Measurements from ENCODE around the gene B4GALT6.
A peak's percentile ranks its signal among the peaks of the same experiment; 100 is the strongest.

Gene B4GALT6

DNA sequence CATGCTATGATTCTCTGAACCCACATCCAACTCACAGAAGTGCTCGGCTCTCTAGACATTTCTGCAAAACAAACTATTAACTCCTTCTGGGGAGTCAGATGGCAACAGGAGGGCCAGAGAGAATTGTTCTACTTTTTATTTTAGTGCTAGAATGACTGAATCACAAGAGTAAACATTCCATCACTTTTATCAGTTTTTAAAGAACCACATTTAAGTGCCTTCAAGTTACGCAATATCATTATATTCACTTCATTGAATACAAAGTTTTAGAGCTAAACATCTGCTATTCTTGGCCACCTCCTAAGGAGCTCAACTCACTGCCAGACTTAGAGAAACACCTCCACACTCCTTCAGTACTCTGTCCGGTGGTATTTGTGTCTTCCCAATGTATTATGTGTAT, 22.4 kb downstream of the B4GALT6 start:
- no peak for DNase-seq (ENCODE audit: low read depth in 1 of 2, low spot score in 1 of 2)

DNA sequence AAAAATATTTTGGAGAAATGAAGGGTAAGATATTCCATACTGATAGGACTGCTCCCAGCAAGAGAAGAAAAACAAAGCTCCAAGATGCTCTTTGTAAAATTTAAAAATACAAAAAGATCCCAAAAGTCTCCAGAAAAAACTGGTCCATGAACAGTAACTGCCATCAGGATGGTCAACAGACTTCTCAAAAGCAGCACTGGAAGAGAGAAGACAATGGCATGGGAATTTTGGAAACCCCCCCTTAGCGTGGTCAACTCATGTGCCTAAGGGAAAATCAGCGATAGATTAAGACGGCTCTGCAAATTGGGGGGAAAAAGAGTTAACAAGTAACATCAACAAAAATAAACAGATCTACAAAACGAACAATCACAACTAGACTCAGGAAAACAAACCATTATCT, 23.6 kb downstream of the B4GALT6 start:
- DNase-seq (ENCODE audit: low read depth in 1 of 2, low spot score in 1 of 2): no peak

DNA sequence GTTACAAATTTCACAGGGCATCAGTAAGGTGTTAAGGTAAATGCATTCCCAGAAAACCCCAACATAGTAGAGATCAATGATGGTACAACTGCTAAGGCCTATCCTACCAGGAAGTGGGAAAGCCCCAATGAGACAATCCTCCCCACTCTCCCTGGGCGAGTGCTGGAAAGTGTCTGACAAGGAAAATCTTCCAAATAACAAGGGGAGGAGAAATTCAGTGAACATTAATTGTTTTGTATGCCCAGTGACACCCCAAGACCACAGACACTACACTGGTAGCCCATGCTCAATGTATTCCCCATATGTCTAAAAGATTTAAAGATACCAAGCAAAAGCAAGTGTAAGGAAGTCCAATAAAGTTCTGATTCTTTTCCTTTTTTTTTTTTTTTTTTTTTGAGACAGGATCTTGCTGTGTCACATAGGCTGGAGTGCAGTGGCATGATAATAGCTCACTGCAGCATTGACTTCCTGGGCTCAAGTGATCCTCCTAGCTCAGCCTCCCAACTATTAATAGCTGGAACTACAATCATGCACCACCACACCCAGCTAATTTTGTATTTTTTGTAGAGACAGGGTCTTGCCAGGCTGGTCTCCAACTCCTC, 24.7 kb downstream of the B4GALT6 start:
- DNase-seq (ENCODE audit: low read depth in 1 of 2, low spot score in 1 of 2): no peak

DNA sequence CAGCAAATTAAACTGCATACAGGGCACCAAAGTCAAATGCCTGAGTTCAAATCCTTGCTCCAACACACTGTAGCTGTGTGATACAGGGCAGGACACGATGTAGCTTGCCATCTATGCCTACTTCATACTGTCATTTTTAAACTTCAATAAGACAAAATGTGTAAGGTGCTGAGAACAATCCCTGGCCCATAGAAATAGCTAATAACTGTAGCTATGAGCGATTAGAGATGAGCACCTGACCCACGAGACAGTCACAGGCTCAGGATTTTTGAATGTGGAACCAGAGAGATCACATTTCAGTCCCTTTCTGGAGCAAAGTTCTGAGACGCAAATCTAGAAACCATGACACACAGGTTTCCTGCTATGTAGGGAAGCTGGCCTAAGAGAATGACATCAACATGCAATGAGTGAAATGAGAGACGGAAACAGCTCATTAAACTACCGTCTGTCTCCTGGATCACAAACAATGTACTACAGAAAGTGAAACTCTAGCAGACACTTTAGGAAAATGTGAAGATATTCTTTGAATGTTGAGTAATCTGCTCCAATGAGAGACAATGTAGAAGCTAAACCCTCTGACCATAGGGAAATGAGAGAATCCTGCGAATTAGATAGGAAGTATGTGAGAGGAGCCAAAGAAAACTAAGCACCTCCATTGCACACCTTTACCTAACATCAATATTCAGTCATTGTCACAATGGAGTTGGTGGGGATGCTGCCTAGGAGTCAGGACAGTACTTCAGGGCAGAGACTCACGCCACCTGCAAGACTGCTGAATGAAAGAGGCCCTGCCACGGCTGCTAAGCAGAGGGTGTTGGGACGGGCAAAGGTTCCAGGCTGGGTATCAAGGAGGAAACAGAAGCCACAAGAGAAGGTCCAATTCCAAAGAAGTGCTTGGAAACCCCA, 25.5 kb downstream of the B4GALT6 start:
- DNase-seq (ENCODE audit: low read depth in 1 of 2, low spot score in 1 of 2): no peak

DNA sequence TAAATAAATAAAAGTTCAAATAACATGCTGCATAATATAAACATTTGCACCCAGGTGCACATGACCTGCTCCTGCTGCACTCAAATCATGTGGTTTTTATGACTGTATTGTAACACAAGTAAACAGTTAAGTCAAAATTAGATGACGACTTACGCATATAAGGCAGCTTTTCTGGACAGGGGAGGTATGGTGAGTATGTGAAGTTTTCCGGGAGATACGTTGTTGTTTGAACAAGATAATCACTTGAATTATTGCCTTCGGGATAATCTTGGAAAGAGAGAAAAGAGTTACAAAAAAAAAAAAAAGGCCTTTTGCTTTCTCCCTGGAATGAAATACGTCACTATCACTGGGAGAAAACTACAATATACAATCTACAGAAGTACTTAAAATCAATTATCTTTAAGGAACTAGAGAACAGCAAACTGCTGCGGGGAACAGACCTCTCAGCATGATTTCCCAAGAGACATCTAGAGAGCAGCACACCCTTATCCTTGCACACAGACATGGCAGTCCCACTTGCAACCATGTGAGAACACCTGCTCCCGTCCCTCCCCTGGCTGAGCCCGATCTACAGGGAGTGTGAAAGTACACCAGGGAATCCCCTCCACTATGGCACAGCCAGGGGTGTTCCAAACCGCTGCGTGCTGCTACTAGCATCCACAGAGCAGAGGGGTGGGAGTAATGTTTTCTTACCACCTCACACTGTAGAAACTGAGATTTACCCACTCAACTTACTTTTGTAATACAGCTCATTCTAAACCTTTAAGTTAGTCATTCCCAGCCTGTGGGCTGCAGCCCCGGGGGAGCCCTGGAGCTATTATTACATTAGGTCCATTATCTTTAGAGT, 26.3 kb downstream of the B4GALT6 start:
- DNase-seq (ENCODE audit: low read depth in 1 of 2, low spot score in 1 of 2): peak in 1 of 2 donors; percentile 3

DNA sequence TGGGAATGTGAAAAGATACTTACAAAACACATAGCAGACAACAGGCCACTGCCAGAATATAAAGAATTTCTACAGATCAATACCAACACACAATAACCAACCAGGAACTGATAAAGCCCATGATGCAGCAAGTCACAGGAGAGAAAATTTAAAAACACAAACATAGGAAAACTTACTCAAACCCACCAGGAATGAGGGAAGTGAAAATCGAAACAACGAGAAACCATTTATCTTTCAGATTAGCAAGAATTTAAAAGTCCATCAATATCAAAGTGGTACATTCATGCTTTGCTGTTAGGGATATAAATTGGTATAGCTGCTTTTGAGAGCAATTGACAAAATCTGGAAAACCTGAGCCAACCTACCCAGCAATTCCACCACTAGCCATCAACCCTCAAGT, 27.6 kb downstream of the B4GALT6 start:
- DNase-seq (ENCODE audit: low read depth in 1 of 2, low spot score in 1 of 2): no peak

DNA sequence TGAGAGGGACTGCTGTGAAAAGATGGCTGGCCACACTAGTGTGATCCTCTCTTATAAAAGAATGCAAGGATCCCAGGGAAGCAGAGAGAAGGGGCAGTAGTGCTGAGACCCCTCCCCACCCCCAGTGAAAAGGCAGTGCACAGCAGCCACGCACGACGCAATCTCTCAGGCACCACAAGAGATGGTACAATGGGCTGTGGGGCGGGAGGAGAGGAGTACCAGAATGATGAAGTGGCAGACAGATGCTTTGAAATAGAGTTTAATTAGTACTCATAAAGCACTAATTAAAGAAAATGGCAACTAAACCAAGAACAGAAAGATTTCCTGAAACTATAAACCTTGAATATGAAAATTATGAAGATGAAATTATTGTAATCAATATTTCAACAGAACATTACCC, 29.0 kb downstream of the B4GALT6 start:
- no peak for DNase-seq (ENCODE audit: low read depth in 1 of 2, low spot score in 1 of 2)

DNA sequence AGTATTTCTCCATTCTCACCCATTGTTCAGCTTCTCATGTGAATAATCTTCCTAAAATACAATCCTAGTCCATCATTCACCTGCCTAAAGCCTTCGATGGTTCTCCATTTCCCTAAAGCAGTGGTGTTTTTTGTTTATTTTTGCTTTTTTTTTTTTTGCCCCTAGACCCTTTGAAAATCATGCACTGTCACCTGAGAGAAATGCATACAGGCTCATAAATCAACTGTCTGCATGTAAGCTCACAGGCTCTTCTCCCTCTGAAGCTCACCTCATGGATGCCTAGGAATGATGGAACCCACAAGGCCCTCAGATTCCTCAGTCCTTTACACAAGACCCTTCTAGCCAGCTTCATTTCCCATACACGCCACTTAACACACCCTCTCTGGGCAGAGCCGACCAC, 31.5 kb downstream of the B4GALT6 start:
- no peak for DNase-seq (ENCODE audit: low read depth in 1 of 2, low spot score in 1 of 2)

DNA sequence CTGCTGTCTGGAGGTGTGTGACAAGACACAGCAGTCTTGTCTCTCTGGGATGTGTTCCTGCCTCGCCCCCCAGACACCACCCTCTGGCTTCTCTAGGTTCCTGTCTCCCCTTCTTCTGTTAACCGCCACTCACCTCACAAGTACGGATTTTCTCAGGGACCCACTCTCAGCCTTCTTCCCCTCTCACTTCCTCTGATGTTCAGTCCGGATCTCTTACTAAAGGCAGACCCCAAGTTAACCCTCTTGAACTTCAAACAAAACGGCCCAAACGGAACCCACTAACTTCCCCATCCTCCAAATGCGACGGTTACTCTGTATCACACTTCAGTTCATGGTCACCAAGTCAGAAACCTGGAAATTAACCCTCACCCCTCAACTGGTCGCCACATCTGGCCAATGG, 32.0 kb downstream of the B4GALT6 start:
- DNase-seq (ENCODE audit: low read depth in 1 of 2, low spot score in 1 of 2): no peak

DNA sequence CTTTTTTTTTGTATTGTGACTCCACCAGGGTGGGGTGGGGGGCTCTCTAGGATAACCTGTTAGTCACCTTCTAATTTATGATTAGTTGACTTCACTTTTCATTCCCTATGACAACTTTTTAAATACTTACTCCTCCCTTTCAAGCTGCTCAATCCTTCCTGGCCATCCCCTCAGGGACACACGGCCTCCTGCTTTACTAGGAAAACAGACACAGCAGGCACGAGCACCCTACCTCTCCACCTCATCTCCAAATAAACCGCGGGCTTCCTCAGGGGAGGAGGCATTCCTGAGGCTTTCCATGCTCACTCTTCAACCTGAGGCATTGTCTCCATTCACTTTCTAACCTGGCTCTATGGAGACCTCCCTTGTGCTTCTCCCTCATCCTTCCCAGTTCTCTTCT, 33.0 kb downstream of the B4GALT6 start:
- DNase-seq (ENCODE audit: low read depth in 1 of 2, low spot score in 1 of 2): no peak

DNA sequence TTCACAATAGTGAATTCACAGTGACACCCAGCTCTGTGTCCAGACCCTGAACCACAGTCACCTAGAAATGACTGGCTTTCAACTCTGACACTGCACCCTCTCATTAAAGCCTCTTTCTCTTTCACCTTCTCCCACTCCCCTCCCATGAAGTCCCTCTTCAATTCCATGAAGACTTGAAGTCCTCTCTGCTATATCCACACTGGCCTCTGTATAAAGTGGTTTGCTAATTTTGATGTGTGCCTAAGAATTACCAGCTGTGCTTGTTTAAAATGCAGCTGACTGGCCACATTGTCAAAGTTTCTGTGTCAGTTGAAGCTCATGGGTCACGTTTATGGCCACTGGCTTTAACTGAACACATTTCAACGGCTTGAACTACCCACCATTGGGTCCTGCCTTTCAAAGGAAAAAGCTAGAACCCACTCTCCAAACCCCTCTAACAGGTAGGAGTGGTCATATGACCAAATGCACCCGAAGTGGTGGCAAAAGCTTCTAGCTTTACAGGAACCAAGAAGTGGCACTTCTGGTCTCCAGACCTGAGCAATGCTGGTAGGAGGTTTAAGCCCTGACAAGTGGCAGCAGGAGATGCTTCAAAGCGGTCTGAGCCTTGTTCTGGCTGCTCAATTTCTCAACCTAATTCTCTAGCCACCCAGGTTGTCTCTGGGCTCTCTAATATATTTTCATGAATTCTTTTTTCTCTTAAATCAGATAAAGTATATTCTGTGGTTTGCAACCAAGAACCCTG, 34.2 kb downstream of the B4GALT6 start:
- no peak for DNase-seq (ENCODE audit: low read depth in 1 of 2, low spot score in 1 of 2)

DNA sequence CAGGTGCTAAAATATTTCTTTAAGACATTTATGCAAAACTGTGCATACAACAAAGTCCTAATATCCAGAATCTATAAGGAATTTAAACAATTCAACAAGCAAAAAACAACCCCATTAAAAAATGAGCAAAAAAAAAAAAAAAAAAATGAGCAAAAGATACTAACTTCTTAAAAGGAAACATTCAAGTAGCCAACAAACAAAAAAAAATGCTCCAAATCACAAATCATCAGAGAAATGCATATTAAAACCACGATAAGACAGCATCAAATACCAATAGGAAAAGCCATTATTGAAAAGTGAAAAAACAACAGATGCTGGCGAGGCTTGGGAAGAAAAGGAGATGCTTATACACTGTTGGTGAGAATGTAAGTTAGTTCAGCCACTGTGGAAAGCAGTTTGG, 34.9 kb downstream of the B4GALT6 start:
- DNase-seq (ENCODE audit: low read depth in 1 of 2, low spot score in 1 of 2): no peak

DNA sequence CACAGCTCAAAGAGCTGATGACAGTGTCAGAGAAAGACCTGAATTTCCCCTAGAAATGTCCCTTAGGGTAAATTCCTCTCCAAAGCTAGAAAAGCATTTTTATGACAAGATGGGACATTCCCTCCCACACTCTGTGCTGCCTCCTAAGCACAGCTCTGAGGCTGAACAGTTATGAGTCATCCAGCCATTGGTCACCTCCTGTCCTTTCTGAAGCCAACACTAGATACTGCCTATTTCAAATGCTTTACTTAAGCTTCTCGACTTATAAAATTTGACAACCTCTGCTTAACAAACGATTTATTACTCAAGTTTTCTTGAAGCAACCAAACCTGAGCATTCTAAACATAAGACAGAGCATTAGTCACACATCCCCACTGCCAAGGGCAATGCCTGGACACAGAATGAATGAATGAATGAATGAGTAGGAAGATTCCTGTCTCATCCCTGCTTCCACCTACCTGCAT, 35.4 kb downstream of the B4GALT6 start:
- no peak for DNase-seq (ENCODE audit: low read depth in 1 of 2, low spot score in 1 of 2)

DNA sequence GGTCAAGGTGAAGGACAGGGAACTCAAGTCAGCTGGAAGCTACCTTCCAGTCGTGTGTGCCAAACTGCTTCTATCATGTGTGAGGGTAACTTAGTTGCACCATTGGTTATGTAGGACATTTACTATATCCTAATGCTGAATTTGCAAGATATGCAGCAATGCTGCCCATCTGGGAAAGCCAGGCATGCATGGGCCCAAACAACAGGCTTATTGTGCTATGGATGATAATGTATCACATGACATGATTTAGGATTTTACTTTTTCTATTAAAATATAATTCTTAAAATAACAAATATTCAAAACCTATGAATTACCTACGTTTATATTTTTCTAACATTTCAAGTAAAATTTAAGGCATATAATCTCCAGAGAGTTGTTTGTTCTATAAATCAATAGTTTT, 35.9 kb downstream of the B4GALT6 start:
- DNase-seq (ENCODE audit: low read depth in 1 of 2, low spot score in 1 of 2): no peak

DNA sequence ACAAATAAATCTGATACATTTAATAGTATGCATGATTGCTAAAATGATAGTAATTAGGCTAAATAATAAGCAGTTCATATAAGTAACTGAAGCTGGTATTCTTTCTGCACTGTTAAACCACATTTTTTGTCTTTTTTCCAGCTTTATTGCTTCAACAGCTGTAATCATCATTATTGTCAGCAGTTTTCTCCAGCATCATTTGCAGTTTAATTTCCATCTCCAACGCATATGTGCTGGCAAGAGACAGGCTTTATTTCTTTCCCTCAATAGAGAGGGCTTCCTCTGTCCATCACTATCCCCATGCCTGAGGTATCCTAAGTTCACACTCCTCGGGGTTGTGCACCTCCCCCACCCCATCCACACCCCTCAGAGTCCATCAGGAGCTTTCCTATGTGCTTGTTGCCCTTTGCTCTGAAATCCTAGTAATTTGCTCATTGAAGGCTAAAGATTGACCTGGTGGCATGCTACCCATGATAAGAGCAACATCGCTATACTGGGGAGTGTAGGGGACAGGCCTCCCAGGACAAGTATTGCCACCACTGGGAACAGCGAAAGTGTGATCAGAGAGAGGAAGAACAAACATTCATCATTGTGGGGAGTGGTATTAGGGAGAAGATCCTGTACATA, 37.1 kb downstream of the B4GALT6 start:
- no peak for DNase-seq (ENCODE audit: low read depth in 1 of 2, low spot score in 1 of 2)

DNA sequence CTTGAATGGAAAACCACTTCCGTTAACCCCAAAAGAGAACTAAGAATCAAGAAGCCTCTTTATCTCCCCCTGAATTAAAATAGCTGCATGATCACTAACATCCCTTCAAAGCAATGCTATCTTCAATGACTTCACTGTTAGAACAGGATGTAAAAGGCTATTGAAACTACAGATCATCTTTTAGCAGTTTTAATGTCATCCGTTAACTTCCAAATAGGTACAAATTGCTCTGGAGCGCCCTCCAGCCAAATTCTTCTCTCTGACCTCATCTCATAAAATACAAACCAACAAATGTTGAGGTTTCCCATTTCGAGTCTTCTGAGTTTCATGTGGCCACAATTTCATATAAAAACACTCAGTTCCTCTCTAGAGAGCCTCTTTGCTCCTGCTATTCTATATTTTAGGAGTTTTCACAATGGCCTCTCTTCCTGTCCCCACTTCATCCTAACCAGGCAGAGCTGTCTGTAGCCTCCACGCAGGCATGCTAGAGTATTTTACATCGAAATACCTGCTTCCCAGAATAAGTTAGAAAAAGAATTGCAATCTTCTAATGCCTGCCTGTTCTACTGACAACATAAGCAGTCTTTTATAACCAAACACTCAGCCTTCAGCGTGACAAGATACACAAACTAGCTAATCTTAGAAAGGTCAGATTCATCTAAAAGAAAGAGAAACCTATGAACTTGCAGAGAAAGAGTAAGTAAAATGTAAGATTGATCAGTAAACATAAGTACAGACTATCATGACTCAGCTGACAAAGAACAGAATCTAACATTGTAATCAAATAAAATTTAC, 37.9 kb downstream of the B4GALT6 start:
- DNase-seq (ENCODE audit: low read depth in 1 of 2, low spot score in 1 of 2): no peak

DNA sequence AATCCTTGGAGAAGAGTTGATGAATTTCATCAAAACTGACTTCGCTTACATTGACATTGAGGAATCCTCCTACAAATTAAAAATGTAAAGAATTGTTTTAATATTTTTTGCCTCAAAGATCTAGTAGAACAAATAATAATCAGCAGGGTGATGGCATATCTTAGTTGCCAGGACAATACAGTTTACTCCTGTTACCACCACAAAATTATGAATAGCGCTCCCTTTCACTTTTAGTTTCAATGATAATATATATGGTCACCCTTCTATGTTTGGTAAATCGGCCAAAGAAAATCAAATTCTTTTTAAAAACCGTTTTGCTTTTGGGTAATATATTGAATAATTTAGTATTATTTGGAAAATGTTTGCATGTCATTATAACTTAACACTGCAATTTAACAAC, 39.0 kb downstream of the B4GALT6 start:
- no peak for DNase-seq (ENCODE audit: low read depth in 1 of 2, low spot score in 1 of 2)

DNA sequence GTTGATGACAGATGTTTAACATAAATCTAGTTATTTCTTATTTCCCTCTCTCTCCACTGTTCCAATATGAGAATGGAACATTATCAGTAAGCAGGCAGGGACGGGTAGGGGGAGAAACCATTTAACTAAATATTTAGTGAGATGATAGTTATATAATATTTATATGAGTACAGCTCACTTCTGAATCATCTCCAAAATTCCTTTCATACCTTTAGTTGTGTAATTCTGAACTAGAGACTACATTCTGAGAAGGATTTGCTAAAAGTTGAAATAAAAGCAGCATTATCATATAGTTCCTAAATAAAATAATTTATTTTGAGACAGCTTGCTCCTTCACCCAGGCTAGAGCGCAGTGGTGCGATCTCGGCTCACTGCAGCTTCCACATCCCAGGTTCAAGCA, 41.4 kb downstream of the B4GALT6 start:
- DNase-seq (ENCODE audit: low read depth in 1 of 2, low spot score in 1 of 2): no peak

DNA sequence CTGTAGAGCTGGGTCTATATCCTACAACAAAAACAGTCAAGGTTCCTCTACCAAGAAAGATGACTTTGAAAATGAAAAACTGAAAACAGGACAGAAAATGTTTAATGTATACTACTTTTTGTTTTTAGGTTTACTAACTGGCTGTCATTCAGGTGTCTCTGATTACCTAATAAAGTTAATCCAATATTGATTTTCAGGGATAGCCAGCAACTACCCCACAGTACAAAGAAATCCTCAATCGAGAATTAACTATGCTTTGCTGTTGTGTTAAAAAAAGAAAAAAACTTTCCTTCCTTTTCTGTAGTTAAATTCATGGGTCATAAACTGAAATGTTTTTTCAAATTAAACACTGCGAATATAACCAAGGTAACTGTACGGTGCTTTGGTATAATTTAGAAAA, 46.9 kb downstream of the B4GALT6 start:
- no peak for DNase-seq (ENCODE audit: low read depth in 1 of 2, low spot score in 1 of 2)

DNA sequence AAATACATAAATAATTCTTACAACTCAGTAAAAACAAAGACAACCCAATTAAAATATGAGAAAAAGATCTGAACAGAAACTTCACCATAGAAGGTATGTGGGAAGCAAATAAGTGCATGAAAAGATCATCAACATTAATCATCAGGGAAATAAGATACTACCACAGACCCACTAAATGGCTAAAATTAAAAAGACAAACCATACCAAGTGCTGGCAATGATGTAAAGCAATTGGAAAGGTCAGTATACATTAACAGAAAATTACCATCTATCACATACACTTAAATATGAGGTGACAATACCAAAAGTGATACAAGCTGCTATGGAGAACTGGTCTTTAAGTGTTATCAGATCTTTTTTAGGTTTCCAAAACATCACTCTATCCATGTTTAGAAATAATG, 48.0 kb downstream of the B4GALT6 start:
- no peak for DNase-seq (ENCODE audit: low read depth in 1 of 2, low spot score in 1 of 2)

All from activated T-helper 1 cell treated with anti-CD3 and anti-CD28 coated beads, Interleukin-2, amount 50 U/mL, for 16 hours (primary cell).